Natural killer cell (primary cell): ENCODE data around the gene CRTAC1. TPM values are rescaled to one million over a fixed set of nuclear protein-coding genes. Genes with fewer than 3 reads are reported as not detected.

Experiments used
- ATAC-seq, 3 donors: fragments of 150-1000 bp in 2 of 3; fragments of 200-7000 bp in 1 of 3; cut with Tn5 transposase; 1 replicate in 1 of 3; 2 replicates in 2 of 3; pipeline ENCODE4 v1.10.0; 2021; ENCODE audit warnings: mild to moderate bottlenecking in 2 of 3, moderate library complexity in 2 of 3
- DNase-seq, 2 donors: peaks; one replicate each; pipeline versions ENCODE4 v3.0.0 to v3.0.0-alpha.2; 2013 to 2021; ENCODE audit warnings: mixed read lengths in 1 of 2
- H3K27ac ChIP-seq: one replicate; pipeline ENCODE4 v1.5.1; 2013; ENCODE audit warnings: mild to moderate bottlenecking, low read length
- H3K27me3 ChIP-seq: one replicate; pipeline ENCODE4 v1.6.1; 2013; ENCODE audit warnings: low read length; ENCODE audit not compliant: control insufficient read depth, insufficient read depth
- H3K36me3 ChIP-seq: one replicate; pipeline ENCODE4 v1.6.1; 2013; ENCODE audit warnings: low read length; ENCODE audit not compliant: control insufficient read depth, insufficient read depth
- H3K4me1 ChIP-seq: one replicate; pipeline ENCODE4 v1.6.1; 2013; ENCODE audit warnings: low read length; ENCODE audit not compliant: control insufficient read depth, insufficient read depth
- H3K4me3 ChIP-seq: one replicate; pipeline ENCODE4 v1.5.1; 2013; ENCODE audit warnings: low read length
- H3K9me3 ChIP-seq: one replicate; pipeline ENCODE4 v1.6.1; 2013; ENCODE audit warnings: low read length; ENCODE audit not compliant: control insufficient read depth, insufficient read depth
- H3K27ac Mint-ChIP-seq, 2 donors: one replicate each; pipeline ENCODE4 v1.8.0; 2022; ENCODE audit warnings: mild to moderate bottlenecking in 2 of 2, mixed read lengths in 2 of 2, moderate library complexity in 1 of 2
- H3K27me3 Mint-ChIP-seq, 2 donors: one replicate each; pipeline ENCODE4 v1.8.0; 2022; ENCODE audit warnings: low read depth in 2 of 2, mixed read lengths in 2 of 2
- H3K36me3 Mint-ChIP-seq: one replicate; pipeline ENCODE4 v1.8.0; 2022; ENCODE audit warnings: mixed read lengths
- H3K4me1 Mint-ChIP-seq, 2 donors: one replicate each; pipeline ENCODE4 v1.8.0; 2022; ENCODE audit warnings: mixed read lengths in 2 of 2
- H3K4me3 Mint-ChIP-seq: one replicate; pipeline ENCODE4 v1.8.0; 2022; ENCODE audit warnings: mild to moderate bottlenecking, moderate library complexity, mixed read lengths
- H3K9me3 Mint-ChIP-seq, 2 donors: one replicate each; pipeline ENCODE4 v1.8.0; 2022; ENCODE audit warnings: mixed read lengths in 2 of 2
- WGBS: methylation state at CpG from one replicate; pipeline ENCODE4 v1.1.7; 2013; ENCODE audit warnings: missing lambda C conversion rate; ENCODE audit not compliant: insufficient coverage; 5-methylcytosine and 5-hydroxymethylcytosine counted together
- intact Hi-C: fragments of 100-400 bp; cut with micrococcal nuclease; formaldehyde crosslinking; loops from one replicate; pipeline ENCODE4 v1.14.2; 2022
- total RNA-seq, 4 donors: library from RNA; stranded (reverse); fragments of 120-200 nt in 1 of 4; gene quantifications; one replicate each; pipeline versions ENCODE4 v1.2.3 to v1.2.4, GENCODE V29; 2013 to 2022
- TF ChIP-seq, protein P1 (sequence below): fragments of 200-600 bp; IDR thresholded peaks from one replicate; pipeline ENCODE4 v1.8.0; 2022; ENCODE audit warnings: antibody characterized with exemption

CRTAC1 gene
- total RNA-seq, 3 donors from 2014 or later (not counting 1 experiment from before 2014, with no cell fraction given), result not detected

GRCh38 chr10:97876402-97876801 is 154.0 kb downstream of the CRTAC1 start:
- Histone ChIP-seq H3K4me1 (no peaks in the 10 kb centered on the region), H3K9me3 (no peaks in the 10 kb centered on the region), H3K27ac (no peak overlapping the region), H3K4me3 (no peak overlapping the region), H3K36me3 (no peaks in the 10 kb centered on the region), H3K27me3 (no peaks in the 10 kb centered on the region)
- Mint-ChIP-seq H3K27ac (no peak overlapping the region), H3K9me3 (no peaks in the 10 kb centered on the region), H3K4me3 (no peak overlapping the region), H3K4me1 (peaks cover 0 to 4% of the 10 kb centered on the region in 2 donors), H3K36me3 (no peaks in the 10 kb centered on the region), H3K27me3 (peaks cover 7 to 14% of the 10 kb centered on the region in 2 donors)
- ATAC-seq (no peak), DNase-seq (no peak)
- WGBS, result 93% methylated on average over 3 of the region's 4 CpGs
- intact Hi-C loops, result no loop called here
- TF ChIP-seq, protein P1, sequence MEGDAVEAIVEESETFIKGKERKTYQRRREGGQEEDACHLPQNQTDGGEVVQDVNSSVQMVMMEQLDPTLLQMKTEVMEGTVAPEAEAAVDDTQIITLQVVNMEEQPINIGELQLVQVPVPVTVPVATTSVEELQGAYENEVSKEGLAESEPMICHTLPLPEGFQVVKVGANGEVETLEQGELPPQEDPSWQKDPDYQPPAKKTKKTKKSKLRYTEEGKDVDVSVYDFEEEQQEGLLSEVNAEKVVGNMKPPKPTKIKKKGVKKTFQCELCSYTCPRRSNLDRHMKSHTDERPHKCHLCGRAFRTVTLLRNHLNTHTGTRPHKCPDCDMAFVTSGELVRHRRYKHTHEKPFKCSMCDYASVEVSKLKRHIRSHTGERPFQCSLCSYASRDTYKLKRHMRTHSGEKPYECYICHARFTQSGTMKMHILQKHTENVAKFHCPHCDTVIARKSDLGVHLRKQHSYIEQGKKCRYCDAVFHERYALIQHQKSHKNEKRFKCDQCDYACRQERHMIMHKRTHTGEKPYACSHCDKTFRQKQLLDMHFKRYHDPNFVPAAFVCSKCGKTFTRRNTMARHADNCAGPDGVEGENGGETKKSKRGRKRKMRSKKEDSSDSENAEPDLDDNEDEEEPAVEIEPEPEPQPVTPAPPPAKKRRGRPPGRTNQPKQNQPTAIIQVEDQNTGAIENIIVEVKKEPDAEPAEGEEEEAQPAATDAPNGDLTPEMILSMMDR, result no peak

DNA sequence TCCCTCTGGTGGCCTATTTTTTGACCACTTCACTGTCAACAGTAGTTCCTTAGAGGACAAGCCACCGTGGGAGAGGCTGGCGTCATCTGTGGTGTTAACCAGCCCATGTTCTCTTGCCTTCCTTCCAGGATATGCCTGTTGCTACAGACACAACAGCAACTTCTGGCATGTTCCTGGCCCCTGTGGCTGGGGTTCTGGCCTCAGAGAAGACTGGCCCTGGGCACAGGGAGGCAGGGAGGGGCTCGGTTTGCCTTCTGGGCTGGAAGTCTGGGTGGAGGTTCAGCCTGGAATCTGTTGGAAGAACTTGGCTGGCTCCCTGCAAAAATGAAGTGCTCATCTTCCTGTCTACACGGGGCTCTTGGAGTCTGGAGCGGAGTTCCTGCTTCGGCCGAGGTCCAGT is 155.0 kb downstream of the CRTAC1 start:
- TF ChIP-seq, protein P1, result no peak
- 78% methylated on average over 7 of the region's 7 CpGs for WGBS

GRCh38 chr10:97874332-97874731 is 156.1 kb downstream of the CRTAC1 start:
- H3K4me1 Mint-ChIP-seq, result peaks cover 13 to 17% of the 10 kb centered on the region in 2 donors
- intact Hi-C loops, result no loop called here
- Histone ChIP-seq H3K36me3 (no peaks in the 10 kb centered on the region), H3K4me1 (peaks cover 11% of the 10 kb centered on the region), H3K9me3 (no peaks in the 10 kb centered on the region), H3K27me3 (no peaks in the 10 kb centered on the region), H3K4me3 (no peak overlapping the region), H3K27ac (no peak overlapping the region)
- WGBS, result 93% methylated on average over 6 of the region's 6 CpGs
- H3K9me3 Mint-ChIP-seq, result no peaks in the 10 kb centered on the region
- ATAC-seq (no peak), DNase-seq (no peak)
- H3K4me3 Mint-ChIP-seq, result no peak overlapping the region
- H3K36me3 Mint-ChIP-seq, result no peaks in the 10 kb centered on the region
- H3K27me3 Mint-ChIP-seq, result peaks cover 0 to 6% of the 10 kb centered on the region in 2 donors
- TF ChIP-seq, protein P1, result no peak
- H3K27ac Mint-ChIP-seq, result no peak overlapping the region

More for the DNA sequence above, 155.0 kb downstream of the CRTAC1 start:
- H3K9me3 Mint-ChIP-seq, result no peaks in the 10 kb centered on the region
- H3K4me1 Mint-ChIP-seq, result peaks cover 2 to 7% of the 10 kb centered on the region in 2 donors
- peaks cover 0 to 6% of the 10 kb centered on the region in 2 donors for H3K27me3 Mint-ChIP-seq
- no peak overlapping the region for H3K4me3 Mint-ChIP-seq
- intact Hi-C loops, result no loop called here
- DNase-seq (no peak), ATAC-seq (no peak)
- no peak overlapping the region for H3K27ac ChIP-seq
- no peaks in the 10 kb centered on the region for H3K36me3 Mint-ChIP-seq
- no peaks in the 10 kb centered on the region for H3K27me3 ChIP-seq
- H3K9me3 ChIP-seq, result no peaks in the 10 kb centered on the region
- no peaks in the 10 kb centered on the region for H3K36me3 ChIP-seq
- no peak overlapping the region for H3K27ac Mint-ChIP-seq
- no peak overlapping the region for H3K4me3 ChIP-seq
- peaks cover under 1% of the 10 kb centered on the region for H3K4me1 ChIP-seq

DNA sequence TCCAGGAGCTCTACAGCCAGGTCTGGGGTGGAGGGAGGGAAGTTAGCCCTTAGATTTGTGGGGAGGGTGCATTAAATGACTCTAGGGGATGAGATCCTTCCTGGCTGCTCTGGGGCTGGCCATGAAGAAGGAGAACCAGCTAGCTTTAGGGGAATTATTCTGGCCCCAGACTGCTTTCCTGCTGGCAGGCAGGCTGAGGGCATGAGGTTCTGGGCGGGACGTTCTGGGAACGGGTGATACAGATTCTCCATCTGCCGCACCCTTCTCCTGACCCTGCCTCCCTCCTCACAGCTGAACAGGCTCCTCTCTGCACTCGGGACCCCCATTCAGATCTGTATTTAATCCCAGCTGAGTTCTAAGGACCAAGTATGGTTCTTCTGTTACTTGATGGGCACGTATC is 156.9 kb downstream of the CRTAC1 start:
- H3K4me3 Mint-ChIP-seq, result no peak overlapping the region
- no peaks in the 10 kb centered on the region for H3K27me3 ChIP-seq
- H3K4me1 Mint-ChIP-seq, result peaks cover 20 to 25% of the 10 kb centered on the region in 2 donors
- H3K9me3 Mint-ChIP-seq, result no peaks in the 10 kb centered on the region
- ATAC-seq (no peak), DNase-seq (no peak)
- peaks cover 0 to 3% of the 10 kb centered on the region in 2 donors for H3K27me3 Mint-ChIP-seq
- H3K4me1 ChIP-seq, result peaks cover 18% of the 10 kb centered on the region
- H3K36me3 ChIP-seq, result no peaks in the 10 kb centered on the region
- TF ChIP-seq, protein P1, result no peak
- H3K9me3 ChIP-seq, result no peaks in the 10 kb centered on the region
- 86% methylated on average over 6 of the region's 6 CpGs for WGBS
- no peak overlapping the region for H3K27ac ChIP-seq
- intact Hi-C loops, result no loop called here
- H3K27ac Mint-ChIP-seq, result no peak overlapping the region
- no peak overlapping the region for H3K4me3 ChIP-seq
- H3K36me3 Mint-ChIP-seq, result no peaks in the 10 kb centered on the region
